WTC11 (cell line): ENCODE results near the gene CLMN.

ENCODE experiments used
- ARID4B ChIP-seq: sonication (generic); formaldehyde crosslinking; IDR thresholded peaks from 2 replicates; pipeline ENCODE4 v1.8.0; 2023; ENCODE audit warnings: missing genetic modification reagents, mild to moderate bottlenecking, borderline replicate concordance
- ATF2 ChIP-seq: sonication (generic); formaldehyde crosslinking; IDR thresholded peaks from 2 replicates; pipeline ENCODE4 v1.8.1; 2022; ENCODE audit warnings: low read depth, missing genetic modification reagents, borderline replicate concordance
- CTCF ChIP-seq: fragments of 200-600 bp; IDR thresholded peaks from 2 replicates; pipeline ENCODE4 v1.8.0; 2022; ENCODE audit warnings: antibody characterized with exemption
- FOXP1 ChIP-seq: sonication (generic); formaldehyde crosslinking; IDR thresholded peaks from 2 replicates; pipeline ENCODE4 v1.8.0; 2022; ENCODE audit warnings: missing genetic modification reagents, mild to moderate bottlenecking, moderate library complexity, borderline replicate concordance
- FOXP4 ChIP-seq: sonication (generic); formaldehyde crosslinking; IDR thresholded peaks from 2 replicates; pipeline ENCODE4 v1.8.0; 2022; ENCODE audit warnings: mild to moderate bottlenecking, missing genetic modification reagents
- JUN ChIP-seq: sonication (generic); formaldehyde crosslinking; IDR thresholded peaks from 2 replicates; pipeline ENCODE4 v1.8.0; 2023; ENCODE audit warnings: mild to moderate bottlenecking, missing genetic modification reagents
- ZNF138 ChIP-seq: sonication (generic); formaldehyde crosslinking; conservative IDR thresholded peaks from 2 replicates; pipeline ENCODE4 v1.8.1; 2022; ENCODE audit warnings: mild to moderate bottlenecking, moderate library complexity, missing genetic modification reagents

GRCh38 chr14:95322651-95323050 is 2.9 kb upstream of the CLMN start:
- TF ChIP-seq FOXP1 (CRISPR knock-in tag) (no peak), FOXP4 (no peak), CTCF (no peak), ARID4B (CRISPR knock-in tag) (no peak), JUN (no peak), ZNF138 (CRISPR knock-in tag) (no peak), ATF2 (no peak)
